ENCODE measurements around the gene ABCB6.

Gene ABCB6

DNA sequence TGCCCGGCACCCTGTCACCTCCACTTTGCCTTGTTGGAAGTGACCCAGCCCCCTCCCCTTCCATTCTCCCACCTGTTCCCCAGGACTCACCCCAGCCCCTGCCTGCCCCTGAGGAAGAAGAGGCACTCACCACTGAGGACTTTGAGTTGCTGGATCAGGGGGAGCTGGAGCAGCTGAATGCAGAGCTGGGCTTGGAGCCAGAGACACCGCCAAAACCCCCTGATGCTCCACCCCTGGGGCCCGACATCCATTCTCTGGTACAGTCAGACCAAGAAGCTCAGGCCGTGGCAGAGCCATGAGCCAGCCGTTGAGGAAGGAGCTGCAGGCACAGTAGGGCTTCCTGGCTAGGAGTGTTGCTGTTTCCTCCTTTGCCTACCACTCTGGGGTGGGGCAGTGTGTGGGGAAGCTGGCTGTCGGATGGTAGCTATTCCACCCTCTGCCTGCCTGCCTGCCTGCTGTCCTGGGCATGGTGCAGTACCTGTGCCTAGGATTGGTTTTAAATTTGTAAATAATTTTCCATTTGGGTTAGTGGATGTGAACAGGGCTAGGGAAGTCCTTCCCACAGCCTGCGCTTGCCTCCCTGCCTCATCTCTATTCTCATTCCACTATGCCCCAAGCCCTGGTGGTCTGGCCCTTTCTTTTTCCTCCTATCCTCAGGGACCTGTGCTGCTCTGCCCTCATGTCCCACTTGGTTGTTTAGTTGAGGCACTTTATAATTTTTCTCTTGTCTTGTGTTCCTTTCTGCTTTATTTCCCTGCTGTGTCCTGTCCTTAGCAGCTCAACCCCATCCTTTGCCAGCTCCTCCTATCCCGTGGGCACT is 36.2 kb downstream of the ABCB6 start:
- TF ChIP-seq, protein P1, sequence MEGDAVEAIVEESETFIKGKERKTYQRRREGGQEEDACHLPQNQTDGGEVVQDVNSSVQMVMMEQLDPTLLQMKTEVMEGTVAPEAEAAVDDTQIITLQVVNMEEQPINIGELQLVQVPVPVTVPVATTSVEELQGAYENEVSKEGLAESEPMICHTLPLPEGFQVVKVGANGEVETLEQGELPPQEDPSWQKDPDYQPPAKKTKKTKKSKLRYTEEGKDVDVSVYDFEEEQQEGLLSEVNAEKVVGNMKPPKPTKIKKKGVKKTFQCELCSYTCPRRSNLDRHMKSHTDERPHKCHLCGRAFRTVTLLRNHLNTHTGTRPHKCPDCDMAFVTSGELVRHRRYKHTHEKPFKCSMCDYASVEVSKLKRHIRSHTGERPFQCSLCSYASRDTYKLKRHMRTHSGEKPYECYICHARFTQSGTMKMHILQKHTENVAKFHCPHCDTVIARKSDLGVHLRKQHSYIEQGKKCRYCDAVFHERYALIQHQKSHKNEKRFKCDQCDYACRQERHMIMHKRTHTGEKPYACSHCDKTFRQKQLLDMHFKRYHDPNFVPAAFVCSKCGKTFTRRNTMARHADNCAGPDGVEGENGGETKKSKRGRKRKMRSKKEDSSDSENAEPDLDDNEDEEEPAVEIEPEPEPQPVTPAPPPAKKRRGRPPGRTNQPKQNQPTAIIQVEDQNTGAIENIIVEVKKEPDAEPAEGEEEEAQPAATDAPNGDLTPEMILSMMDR (conservative IDR thresholded peaks at IDR 0.05; ENCODE audit: low read depth): no peak
- DNase-seq (ENCODE audit: low spot score): no peak
- CTCF ChIA-PET: interaction anchor here (0.6 to 0.9 kb wide), 2 partner anchors 10 to 13 kb away, joined by 3 read pairs; partner anchors contain the start of gene SLC23A3
- H3K27ac ChIP-seq: peak overlapping the region; percentile 22
- POLR2A ChIA-PET (ENCODE audit: low non-redundant PET): interaction anchor here (0.7 kb wide), 1 partner anchor 67 kb away, joined by 3 read pairs; no protein-coding TSS in a partner anchor

GRCh38 chr2:219181531-219181930 is 37.2 kb downstream of the ABCB6 start:
- TF ChIP-seq, protein P1 (conservative IDR thresholded peaks at IDR 0.05; ENCODE audit: low read depth): no peak
- no peak for DNase-seq (ENCODE audit: low spot score)
- ChIA-PET POLR2A (ENCODE audit: low non-redundant PET) (no interaction called here), CTCF (interaction anchor here (0.7 kb wide), 1 partner anchor 10 kb away, joined by 4 read pairs; no protein-coding TSS in a partner anchor)
- no peak overlapping the region; the same call in 1 of the 2 replicates for H3K27ac ChIP-seq

DNA sequence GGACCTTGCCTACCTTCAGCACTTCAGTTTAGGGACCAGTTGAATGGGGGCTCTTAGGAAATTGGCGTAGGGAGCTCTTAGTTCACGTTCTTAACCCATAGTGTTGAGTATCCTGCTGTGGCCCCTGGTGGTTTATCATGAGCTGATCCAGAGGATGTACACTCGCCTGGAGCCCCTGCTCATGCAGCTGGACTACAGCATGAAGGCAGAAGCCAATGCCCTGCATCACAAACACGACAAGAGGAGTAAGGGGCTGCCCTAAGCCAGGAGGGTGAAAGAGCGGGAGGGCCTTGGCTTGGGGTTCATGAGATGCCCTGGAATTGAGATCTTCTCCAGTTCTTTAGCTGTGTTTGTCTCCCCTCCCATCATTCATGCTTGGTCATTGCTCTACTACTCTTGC is 37.8 kb downstream of the ABCB6 start:
- TF ChIP-seq, protein P1 (conservative IDR thresholded peaks at IDR 0.05; ENCODE audit: low read depth): no peak
- ChIA-PET CTCF (no interaction called here), POLR2A (ENCODE audit: low non-redundant PET) (no interaction called here)
- no peak for DNase-seq (ENCODE audit: low spot score)
- H3K27ac ChIP-seq: no peak overlapping the region

DNA sequence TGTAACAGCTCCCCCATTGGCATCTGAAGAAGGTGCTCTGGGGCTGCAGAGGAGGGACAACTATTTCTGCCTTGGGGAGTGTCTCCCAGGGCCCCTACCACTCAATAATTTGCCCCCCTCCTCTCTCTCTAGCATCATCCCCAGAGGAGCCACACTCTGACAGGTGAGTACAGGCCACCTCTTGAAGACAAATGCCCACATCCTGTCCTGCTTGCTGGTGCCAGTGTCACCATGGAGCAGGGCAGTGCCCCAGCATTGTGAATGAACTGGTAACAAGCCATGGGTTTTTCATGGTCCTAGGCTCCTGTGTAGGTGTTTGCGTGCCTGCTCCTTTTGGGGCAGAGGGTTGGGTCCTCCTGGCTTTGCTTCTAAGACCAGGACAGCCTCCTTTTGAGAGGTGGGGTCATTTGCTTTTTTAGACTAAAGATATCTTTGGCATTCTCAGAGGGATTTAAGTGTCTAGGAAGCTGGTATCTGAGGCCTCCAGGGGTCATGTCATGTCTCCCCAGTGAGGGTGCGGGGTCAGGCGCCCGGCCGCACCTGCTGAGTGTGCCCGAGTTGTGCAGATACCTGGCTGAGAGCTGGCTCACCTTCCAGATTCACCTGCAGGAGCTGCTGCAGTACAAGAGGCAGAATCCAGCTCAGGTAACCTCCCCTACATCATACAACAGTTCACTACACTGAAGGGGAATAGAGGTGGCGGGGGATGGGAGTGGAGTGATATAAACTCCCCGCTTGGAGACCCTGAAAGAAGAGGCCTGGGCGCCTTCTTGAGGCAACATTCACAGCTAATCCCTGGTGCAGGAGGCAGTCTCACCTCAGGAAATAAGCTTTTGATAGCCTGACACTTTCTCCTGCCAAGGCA is 38.9 kb downstream of the ABCB6 start:
- no peak overlapping the region for H3K27ac ChIP-seq
- TF ChIP-seq, protein P1 (conservative IDR thresholded peaks at IDR 0.05; ENCODE audit: low read depth): no peak
- DNase-seq (ENCODE audit: low spot score): no peak
- POLR2A ChIA-PET (ENCODE audit: low non-redundant PET): no interaction called here
- CTCF ChIA-PET: interaction anchor here (1.0 kb wide), 1 partner anchor 115 kb away, joined by 4 read pairs; no protein-coding TSS in a partner anchor

DNA sequence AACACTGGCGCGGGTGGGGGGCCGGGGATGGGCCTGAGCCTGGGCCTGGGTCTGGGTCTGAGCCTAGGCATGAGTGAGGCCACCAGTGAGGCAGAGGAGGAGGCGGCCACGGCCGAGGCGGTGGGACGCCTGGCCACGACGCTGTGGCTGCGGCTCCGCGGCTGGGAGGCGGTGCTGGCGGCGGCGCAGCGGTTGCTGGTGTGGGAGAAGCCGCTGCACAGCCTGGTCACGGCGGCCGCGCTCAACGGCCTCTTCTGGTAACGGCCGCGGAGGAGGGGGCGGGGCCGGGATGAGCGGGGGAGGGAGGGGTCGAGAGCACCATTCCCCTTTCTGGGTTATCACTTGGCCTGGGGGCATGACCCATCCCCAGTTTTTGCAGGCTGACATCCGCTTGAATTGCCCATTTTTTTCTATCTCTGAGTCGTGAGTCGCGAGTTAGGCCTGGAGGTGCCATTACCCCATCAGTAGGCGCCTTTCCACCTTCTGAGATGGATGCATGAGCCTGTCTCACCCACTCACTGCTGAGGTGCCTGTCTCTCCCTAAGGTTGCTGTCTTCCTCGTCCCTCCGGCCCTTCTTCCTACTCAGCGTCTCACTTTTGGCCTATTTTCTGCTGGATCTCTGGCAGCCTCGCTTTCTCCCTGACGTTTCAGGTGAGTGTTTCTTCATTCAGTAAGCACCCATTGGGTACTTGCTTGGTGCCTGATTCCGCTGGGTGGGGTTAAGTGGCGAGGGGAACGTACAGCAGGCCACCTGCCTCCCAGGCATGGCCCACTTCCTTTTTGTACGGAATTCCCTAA is 40.2 kb downstream of the ABCB6 start:
- H3K27ac ChIP-seq: peak overlapping the region; percentile 99
- TF ChIP-seq, protein P1 (conservative IDR thresholded peaks at IDR 0.05; ENCODE audit: low read depth): no peak
- DNase-seq (ENCODE audit: low spot score): peak; percentile 26
- CTCF ChIA-PET: interaction anchor here (0.5 to 1.0 kb wide), 2 partner anchors 96 to 116 kb away, joined by 3 to 4 read pairs; no protein-coding TSS in a partner anchor
- POLR2A ChIA-PET (ENCODE audit: low non-redundant PET): no interaction called here
